Embryonic facial prominence (tissue), 1 donor: ENCODE data around the gene TMED5.
"Not testable (repeated sequence)": the region's sequence is repeated elsewhere in the genome, so short reads cannot be mapped to it uniquely, and the experiment has no call there.

Experiments used
- DNase-seq: peaks from one replicate; pipeline ENCODE4 v3.0.0-alpha.2; 2016; ENCODE audit errors: extremely low spot score

The TMED5 gene

DNA sequence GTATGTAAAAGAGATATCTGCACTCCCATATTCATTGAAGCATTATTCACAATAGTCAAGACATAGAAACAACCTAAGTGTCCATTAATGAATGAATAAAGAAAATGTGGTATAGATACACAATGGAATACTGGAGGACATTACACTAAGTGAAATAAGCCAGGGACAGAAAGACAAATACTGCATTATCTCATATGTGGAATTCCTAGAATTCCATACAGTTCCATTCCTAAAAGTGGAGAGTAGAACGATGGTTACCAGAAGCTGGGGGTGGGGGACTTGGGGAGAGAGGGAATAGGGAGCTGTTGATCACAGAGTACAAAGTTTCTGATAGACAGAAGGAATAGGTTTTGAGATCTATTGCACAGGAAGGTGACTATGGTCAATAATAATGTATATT, 7.4 kb downstream of the TMED5 start:
- DNase-seq: no peak

DNA sequence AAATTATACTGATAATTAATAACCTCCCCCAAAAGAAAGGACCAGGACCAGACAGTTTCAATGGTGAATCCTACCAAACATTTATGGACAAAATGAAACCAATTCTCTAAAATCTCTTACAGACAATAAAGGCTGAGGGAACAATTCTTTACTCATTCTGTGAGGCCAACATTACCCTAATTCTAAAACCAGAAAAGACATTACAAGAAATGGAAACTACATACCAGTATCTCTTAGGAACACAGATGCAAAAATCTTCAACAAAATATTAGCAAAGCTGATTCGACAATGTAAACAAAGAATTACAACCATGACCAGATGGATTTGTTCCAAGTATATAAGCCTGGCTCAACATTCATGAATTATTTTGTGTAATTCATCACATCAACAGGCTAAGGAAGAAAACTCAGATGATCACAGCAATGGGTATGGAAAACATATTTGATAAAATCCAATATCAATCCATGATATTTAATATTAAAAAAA, 8.6 kb downstream of the TMED5 start:
- no peak for DNase-seq

DNA sequence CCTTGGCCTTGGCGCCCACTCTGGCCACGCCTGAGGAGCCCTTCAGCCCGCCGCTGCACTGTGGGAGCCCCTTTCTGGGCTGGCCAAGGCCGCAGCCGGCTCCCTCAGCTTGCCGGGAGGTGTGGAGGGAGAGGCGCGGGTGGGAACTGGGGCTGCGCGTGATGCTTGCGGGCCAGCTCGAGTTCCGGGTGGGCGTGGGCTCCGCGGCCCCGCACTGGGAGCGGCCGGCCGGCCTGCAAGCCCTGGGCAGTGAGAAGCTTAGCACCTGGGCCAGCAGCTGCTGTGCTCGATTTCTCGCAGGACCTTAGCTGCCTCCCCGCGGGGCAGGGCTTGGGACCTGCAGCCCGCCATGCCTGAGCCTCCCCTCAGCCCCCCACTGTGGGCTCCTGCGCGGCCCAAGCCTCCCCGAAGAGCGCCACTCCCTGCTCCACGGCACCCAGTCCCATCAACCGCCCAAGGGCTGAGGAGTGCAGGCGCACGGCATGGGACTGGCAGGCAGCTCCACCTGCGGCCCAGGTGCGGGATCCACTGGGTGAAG, 10.0 kb downstream of the TMED5 start:
- not testable (repeated sequence) for DNase-seq

DNA sequence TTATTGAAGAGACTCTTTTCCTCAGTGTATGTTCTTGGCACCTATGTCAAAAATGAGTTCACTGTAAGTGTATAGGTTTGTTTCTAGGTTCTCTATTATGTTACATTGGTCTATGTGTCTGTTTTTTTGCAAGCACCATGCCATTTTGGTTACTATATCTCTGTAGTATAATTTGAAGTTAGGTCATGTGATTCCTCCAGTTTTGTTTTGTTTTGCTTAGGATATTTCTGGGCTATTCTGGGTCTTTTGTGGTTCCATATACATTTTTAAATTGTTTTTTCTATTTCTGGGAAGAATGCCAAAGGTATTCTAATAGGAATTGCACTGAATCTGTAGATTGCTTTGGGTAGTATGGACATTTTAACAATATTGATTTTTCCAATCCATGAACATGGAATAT, 13.2 kb downstream of the TMED5 start:
- DNase-seq: no peak

DNA sequence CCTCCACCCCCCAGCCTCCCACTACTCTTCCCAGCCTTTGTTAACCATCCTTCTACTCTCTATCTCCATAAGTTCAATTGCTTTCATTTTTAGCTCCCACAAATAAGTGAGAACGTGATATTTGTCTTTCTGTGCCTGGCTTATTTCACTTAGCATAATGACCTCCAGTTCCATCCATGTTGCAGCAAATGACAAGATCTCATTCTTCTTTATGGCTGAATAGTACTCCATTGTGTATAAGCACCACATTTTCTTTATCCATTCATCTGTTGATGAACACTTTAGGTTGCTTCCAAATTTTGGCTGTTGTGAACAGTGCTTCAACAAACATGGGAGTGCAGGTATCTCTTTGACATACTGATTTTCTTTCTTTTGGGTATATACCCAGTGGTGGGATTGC, 14.3 kb downstream of the TMED5 start:
- DNase-seq: not testable (repeated sequence)

DNA sequence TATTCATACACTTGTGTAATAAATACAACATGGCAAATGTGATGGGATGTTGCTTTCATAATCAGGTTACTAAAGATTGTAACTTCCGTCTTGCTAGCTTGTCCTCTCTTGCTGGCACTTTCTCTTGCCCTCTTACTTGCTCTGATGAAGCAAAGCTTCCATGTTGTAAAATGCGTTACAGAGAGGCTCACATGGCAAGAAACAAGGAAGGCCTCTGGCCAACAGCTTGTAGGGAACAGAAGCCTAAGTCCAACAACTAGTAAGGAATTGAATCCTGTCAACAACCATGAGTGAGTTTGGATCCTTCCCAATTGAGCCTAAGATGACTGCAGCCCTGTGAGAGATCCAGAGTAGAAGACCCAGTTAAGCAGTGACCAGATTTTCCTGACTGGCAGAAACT, 15.4 kb downstream of the TMED5 start:
- no peak for DNase-seq

DNA sequence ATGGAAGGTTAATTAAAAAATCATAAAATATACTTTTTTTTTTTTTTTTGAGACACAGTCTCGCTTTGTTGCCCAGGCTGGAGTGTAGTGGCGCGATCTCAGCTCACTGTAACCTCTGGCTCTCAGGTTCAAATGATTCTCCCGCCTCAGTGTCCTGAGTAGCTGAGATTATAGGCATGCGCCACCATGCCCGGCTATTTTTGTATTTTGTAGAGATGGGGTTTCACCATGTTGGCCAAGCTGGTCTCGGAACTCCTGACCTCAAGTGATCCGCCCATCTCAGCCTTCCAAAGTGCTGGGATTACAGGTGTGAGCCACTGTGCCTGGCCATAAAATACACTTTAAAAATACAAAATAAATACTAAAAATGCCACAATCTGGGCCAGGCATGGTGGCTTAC, 16.9 kb downstream of the TMED5 start:
- not testable (repeated sequence) for DNase-seq

DNA sequence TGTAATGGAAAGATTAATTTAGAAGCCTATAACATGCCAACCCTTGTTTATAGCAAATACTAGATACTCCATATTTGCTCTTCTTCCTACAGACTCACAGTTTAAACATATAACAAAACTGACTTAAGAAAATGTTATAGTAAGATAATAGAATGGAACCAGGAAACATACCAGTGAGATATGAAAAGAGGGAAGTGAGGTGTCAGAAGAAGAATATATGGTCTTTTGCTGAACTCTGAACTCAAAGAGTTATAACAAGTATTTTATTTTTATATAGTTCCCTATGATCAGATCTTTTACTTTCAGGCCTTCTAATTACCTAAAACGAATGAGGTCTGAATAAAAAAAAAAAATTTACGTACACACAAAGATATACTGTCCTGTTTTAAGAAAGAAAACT, 20.9 kb downstream of the TMED5 start:
- DNase-seq: no peak

DNA sequence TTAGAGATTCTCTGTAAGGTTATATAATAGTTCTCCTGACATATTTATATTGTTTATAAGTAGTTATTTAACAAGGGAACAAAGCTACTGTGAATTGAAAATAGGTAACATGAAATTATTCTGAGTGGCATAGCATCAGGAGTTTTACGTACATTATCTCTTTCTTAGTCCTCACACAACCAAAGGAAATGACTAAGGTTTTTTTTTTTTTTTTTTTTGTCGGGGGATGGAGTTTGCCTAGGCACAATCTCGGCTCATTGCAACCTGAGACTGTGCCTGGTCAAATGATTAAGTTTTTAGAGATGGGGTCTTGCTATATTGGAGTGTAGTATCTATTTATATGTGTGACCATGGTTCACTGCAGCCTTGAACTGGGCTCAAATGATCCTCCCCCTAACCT, 24.9 kb downstream of the TMED5 start:
- DNase-seq: no peak

DNA sequence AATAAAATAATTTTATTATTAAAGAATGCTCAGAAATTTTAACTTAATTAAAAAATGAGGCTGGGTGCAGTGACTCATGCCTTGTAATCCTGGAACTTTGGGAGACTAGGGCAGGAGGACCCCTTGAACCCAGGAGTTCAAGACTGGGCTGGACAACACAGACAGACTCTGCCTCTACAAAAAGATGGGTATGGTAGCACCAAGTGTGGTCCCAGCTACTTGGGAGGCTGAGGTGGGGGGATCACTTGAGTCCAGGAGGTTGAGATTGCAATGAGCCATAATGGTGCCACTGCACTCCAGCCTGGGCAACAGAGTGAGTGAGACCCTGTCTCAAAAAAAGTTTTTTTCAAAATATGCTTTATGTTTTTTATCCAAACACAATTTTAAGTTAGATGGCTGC, 25.3 kb downstream of the TMED5 start:
- DNase-seq: no peak

DNA sequence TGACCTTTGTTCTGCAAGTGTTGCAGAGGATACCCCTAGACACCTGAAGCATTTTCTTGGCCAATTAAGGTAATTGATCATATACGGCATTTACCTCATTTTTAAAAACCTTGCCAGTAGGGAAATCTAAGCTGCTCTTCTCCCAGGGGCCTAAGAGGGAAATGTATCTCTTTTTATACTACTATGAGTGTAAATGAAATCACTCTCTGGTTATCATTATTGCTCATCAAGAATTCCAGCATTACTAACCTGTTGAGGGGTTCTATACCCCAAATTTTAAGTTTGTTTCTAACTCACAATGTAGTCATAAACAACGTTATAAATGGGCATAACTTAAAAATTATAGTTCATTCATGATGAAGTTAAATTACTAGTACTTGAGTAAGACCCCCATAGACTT, 27.4 kb downstream of the TMED5 start:
- no peak for DNase-seq

DNA sequence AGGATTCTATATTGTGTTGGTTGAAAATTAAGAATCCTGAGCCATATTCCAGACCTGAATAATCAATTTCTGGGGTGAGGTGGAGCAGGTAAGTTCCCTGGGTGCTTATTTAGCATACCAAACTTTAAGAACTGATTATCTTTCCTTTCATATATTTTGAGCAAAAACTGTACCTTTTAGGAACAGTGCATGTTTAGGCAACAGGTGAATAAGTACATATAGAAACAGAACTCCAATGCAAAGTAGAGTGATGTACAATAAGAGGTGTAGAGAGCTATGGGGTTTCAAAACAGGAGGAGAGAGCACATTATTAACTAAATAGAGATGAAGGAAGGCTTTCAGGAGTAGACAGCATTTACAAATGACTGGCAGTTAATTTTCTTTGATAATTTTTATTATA, 28.7 kb downstream of the TMED5 start:
- no peak for DNase-seq

DNA sequence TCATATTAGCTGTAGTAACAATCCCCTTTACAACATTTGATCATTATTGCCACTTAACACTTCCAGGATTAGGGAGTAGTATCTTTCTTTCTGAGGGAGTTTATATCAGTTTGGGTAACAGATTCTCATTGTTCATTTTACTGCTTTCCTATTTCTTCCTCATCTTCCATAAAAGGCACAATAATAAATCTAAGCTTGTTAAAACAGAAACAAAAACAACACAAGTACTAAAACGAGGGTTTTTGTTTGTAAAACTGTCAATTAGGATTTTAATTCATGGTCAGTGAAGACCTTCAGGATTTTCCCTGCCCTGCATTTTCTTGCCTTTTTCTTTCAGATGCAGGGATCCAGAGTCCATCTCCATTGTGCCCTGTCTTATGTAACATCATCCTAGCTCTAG, 29.5 kb downstream of the TMED5 start:
- no peak for DNase-seq

DNA sequence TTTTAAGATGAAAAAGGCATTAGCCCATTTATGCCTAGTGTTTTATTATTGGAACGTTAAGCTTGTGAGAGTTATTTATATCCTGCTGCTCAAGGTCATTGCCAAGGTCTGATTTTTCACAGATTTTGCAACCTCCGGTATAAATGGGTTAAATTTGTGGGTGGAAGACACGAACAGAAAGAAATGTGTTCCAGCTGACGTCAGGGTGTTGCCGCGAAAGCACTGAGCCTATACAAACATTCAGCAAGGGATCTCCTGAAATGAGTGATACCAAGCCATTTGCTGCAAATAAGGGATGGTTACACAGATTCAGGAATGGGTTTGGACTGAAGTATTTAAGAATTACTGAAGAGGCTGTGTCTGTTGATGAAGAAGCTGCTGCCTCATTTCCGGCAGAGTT, 32.2 kb downstream of the TMED5 start:
- DNase-seq: no peak

DNA sequence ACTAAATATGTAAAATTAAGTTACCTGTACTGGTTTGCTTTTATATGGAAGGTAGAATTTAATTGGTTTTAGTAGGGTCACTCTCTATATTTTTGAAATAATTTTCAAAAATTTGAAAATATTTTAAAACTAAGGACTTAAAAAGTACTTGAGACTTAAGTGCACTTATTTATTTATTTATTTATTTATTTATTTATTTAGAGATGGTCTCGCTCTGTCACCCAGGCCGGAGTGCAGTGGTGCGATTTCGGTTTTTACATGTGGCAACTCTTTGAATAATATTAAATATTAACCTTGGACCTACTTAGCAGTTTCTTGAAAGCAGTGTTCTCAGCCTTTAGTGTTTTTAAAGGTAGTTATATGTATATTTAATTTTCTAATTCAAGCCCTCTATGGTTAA, 36.4 kb downstream of the TMED5 start:
- DNase-seq: no peak

DNA sequence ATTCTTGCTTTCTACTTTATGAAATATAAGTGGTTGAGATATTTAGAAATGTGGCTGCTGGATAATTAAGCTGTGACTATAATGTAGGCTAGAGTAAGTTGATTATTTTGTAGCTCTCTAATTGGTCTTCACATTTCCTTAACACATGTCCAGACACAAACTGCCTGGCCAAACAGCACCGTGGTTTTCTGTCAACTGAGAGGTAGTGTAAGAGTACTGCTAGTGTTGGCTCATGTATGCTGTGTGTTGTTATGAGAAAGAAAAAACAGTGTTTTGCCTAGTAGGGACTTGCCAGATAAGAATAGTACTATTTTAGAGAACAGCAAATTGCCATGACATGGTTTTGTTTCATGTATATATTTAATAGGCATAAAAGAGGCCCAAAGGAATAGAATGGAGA, 37.1 kb downstream of the TMED5 start:
- DNase-seq: no peak

DNA sequence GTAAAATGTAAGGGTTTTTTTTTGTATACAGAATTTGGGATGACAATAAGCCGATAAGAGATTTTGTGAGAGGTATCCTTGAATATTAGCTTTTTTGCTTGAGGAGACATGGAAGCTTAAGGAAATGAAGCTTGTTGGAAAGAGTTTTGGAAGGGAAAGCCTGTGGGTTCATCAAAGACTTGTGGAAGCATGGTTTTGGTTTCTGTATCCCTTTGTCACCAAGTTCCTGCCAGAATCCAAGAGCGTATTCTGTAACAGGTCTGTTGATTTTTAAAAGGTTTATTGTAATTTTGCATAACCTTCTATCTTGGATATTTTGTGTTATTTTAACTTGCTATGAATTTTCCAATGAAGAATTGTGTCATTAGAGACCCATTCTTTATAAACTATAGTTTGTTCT, 38.1 kb downstream of the TMED5 start:
- DNase-seq: no peak

DNA sequence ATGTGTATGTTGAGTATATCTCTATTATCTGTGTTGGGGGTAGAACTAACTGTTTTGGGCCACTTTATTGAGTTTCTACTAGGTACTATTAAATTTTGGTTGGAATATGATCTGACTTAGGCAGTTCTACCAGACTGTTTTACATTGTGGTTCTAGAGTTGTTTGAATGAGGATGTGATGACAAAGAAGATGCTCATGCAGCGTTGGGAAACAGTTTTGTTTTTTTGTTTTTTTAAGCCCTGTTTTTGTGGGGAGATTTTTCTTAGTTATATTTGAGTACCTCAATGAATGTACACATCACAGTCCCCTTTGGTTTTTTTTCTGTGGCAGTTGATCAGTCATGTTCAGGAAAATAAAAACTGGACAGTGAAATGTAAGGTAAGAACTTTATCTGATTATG, 40.1 kb downstream of the TMED5 start:
- no peak for DNase-seq

DNA sequence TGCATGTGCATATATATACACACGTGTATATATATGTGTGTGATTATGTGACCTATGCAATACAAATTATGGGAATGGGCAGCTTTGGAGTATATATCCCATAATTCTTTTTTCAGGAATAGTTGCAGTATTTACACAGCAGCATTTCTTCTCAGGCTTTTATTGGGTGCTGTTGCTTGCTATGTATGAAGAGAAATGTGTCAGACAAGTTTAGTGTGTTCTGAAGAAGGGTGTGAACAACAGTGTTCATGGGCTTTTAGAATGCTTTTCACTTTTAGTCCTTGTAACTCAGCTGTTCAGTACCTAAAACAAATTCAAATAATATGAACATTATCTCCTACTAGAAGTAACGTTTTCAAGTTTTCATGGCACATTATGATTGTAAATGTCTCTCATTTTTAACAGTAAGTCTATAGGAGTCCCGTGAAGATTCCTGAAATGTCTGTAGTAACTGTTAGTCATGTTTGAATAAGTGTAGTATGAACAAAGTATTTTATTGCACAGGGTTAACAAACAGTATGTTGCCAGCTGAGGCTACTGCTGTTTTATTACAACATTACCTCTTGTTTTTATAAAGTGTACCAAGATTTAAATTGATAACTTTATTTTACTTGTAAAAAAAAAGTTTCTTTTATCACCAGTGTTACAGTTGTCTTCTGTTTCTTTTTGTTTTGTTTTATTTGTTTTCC, 42.5 kb downstream of the TMED5 start:
- no peak for DNase-seq

DNA sequence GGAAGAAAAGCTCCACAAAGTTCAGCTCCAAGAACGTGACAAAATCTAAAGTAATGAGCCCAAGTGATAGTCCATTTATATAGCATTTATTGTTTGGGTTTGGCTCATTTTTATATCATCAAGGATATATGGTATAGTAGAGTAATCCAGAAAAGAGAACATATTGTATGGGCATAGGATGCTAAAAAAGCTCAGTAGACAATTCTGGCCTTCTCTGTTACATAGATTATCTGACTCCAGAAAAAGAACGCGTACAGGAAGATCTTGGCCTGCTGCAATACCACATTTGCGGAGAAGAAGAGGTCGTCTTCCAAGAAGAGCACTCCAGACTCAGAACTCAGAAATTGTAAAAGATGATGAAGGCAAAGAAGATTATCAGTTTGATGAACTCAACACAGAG, 43.8 kb downstream of the TMED5 start:
- no peak for DNase-seq

DNA sequence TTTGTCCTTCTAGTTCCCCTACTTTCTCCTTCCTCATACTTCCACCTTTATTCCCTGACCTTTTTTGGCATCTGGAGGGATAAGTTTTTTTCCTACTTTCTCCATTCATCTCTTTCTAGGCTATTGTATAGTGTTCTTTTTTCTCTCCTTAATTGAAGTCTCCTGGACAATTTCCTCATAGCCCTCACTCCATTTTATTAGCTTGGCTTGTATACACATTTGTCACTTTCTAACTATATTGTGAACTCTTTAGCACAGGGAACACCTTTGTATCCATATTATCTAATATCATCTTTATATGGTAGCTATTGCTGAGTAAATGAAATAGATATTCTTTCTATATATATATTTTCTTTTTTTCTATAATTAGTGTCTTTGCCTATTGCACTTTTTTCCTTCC, 47.6 kb downstream of the TMED5 start:
- DNase-seq: no peak

DNA sequence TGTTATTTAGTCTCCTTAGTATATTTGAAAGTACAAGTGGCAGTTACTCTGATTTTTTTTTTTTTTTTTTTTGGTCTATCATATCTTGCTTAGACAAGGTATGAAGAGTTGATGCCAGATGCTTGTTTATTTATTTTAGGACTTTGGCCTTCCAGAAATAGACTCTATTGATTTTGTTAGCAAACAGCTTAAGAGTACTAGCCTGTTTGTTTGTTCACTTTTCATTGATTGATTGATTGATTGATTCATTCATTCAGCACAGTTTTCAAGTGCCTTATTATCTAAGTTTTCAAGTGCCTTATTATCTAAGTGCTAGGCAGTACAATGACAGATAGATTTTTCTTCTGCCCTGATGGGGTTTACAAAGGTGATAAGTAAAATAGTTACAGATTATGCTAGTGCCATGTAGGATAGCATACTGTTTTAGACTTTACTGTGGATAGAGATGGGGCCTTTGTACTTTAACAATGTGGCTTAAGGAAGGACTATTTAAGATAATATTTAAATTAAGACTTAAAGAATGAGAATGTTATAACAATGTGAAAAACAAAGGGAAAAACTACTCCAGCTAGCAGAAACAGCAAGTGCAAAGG, 50.6 kb downstream of the TMED5 start:
- no peak for DNase-seq

DNA sequence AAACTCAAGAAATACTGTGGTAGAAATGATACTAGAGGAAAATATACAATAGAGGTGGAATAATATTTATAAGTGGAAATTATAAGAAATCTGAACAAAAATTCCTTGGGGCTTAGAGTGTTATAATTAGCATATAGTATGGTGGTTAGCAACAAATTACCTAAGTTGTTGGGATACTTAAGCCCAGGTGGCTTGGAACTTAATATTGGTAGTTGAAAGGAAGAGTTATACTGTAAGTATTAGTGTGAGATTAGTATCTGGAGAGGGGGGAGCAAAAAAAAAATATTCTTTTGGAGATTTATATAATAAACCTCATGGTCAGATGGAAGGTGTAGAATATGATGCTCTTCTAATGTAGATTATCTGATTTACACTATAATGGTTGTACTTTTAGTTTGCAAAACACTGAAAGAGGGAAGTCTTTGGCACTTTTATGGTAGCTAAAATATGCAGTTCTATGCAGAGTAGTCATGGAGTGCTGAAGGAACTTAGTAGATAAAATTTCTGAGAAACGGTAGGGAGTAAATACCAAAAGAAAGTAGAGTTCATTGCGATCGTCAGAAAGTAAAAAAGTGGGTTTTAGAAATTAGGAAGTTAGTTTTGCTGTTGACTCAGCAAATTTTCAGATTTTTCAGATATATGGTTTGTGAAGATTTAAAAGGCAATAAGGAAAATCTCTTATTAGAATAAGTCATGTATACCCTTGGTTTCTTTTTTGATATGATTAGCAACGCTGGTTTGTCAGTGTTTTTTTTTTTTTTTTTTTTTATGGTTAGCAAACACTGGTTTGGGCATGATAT, 55.5 kb downstream of the TMED5 start:
- no peak for DNase-seq
